GM06990 (cell line): ENCODE data around the gene STRAP.

Experiments used
- DNase-seq: peaks from one replicate; pipeline ENCODE4 v3.0.0-alpha.2; 2011; ENCODE audit not compliant: insufficient read length; ENCODE audit errors: extremely low read depth
- H3K27me3 ChIP-seq: replicated peaks from 2 replicates; pipeline ENCODE4 v1.6.0; 2011; ENCODE audit warnings: low read length; ENCODE audit not compliant: control insufficient read depth, insufficient read depth
- H3K36me3 ChIP-seq: 2 replicates; pipeline ENCODE4 v1.5.1; 2011; ENCODE audit warnings: low read length; ENCODE audit not compliant: control insufficient read depth, insufficient read depth
- H3K4me3 ChIP-seq: replicated peaks from 2 replicates; pipeline ENCODE4 v1.5.1; 2011; ENCODE audit warnings: low read depth, mild to moderate bottlenecking, control low read depth, low read length
- CTCF ChIP-seq: IDR thresholded peaks from 2 replicates; pipeline ENCODE4 v1.5.1; 2011; ENCODE audit warnings: low read length, control low read depth, mild to moderate bottlenecking, inconsistent platforms; ENCODE audit not compliant: insufficient read depth, poor library complexity, severe bottlenecking

STRAP gene

GRCh38 chr12:15853877-15854276 lies 28.3 kb upstream of the STRAP start:
- TF ChIP-seq CTCF: no peak
- Histone ChIP-seq H3K4me3 (no peak overlapping the region), H3K27me3 (no peaks in the 10 kb centered on the region), H3K36me3 (no peaks in the 10 kb centered on the region)
- DNase-seq: no peak

DNA sequence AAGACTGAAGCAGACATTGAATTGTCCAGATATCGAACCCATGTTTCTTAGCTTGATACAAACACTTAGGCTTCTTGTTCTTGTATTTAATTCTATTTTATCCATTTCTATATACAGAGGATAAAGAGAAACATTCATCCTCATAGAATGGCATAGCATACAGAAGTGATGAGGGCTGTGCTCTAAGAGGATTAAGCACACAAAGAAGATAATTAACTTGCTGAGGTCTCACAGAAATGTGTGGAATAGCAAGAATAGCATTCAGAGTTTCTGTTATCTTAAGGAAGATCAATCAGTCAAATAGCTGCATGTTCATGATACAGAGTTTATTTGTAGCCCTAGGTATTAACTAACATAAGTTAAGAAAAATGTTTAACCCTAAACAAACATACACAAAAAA lies 27.3 kb upstream of the STRAP start:
- Histone ChIP-seq H3K4me3 (no peak overlapping the region), H3K27me3 (no peaks in the 10 kb centered on the region), H3K36me3 (no peaks in the 10 kb centered on the region)
- no peak for DNase-seq
- no peak for TF ChIP-seq CTCF

- TF ChIP-seq CTCF: no peak
- Histone ChIP-seq H3K36me3 (no peaks in the 10 kb centered on the region), H3K27me3 (no peaks in the 10 kb centered on the region), H3K4me3 (no peak overlapping the region)
- DNase-seq: no peak
Measured at GRCh38 chr12:15855646-15856045, 26.5 kb upstream of the STRAP start.

DNA sequence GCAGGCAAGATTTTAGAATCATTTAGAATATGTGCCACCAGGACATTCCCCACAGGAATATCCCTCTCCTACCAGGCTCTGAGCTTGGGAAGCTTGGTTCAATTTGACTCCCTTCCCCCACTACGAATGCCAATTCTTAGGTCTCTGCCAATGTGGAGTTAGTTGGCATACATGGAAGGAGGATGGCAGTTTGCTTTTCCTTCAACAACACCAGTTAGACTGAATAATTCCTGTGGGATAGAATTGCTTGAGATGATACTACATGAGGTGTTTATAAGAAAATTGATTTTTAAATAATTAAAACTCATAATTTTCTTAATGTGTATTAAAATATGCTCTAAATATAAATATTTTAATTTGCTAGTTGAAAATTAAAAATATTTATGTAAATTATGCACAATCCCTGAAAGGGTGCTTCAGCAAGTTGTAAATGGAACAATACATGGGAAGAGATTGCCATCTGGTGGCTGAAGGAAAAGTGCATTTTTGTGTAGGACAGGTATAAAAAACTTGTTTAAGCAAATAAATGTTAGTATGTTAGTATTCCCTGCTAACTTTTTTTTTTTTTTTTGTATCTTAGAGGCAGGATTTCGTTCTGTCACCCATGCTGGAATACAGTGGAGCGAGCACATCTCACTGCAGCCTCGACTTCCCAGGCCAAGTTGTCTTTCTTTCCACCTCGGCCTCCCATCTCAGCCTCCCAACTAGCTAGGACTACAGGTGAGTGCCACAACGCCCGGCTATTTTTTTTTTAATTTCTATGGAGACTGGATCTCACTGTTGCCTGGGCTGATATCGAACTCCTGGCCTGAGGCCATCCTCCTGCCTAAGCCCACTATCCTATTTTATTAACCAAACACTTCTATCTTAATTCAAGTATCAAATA lies 25.8 kb upstream of the STRAP start:
- DNase-seq: peak; percentile 14
- H3K4me3 ChIP-seq: no peak overlapping the region
- peak; percentile 63 for TF ChIP-seq CTCF

DNA sequence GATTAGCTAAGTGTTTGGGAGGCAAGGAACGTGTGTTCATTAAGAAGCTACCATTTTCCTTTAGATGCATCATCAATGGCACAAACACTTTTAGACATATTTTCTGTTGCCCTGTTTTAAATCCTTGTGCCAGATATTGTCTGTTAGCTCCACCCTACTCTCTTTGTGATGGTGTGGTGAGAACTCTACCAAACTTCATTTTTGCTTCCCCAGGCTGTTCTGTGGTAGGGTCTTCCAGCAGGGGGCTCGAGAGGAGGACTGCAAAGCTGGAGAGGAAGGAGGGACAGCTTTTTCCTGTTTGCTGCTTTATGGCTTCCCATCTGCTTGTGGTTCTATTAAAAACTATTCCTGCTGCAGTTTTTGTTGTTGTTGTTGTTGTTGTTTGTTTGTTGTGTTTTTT lies 23.8 kb upstream of the STRAP start:
- Histone ChIP-seq H3K36me3 (no peaks in the 10 kb centered on the region), H3K4me3 (no peak overlapping the region), H3K27me3 (no peaks in the 10 kb centered on the region)
- no peak for DNase-seq
- TF ChIP-seq CTCF: no peak

More for the DNA sequence above, 25.8 kb upstream of the STRAP start:
- H3K36me3 ChIP-seq: no peaks in the 10 kb centered on the region
- H3K27me3 ChIP-seq: no peaks in the 10 kb centered on the region
